22Rv1 (cell line): ENCODE data around the gene DSCAM.

Experiments
- CTCF ChIP-seq: fragments of 450-650 bp; IDR thresholded peaks from 2 replicates; pipeline ENCODE4 v1.5.1; 2017; ENCODE audit warnings: mild to moderate bottlenecking
- ZFX ChIP-seq: fragments of 450-650 bp; IDR thresholded peaks from 2 replicates; pipeline ENCODE4 v1.6.1; 2017; ENCODE audit warnings: antibody characterized with exemption, borderline replicate concordance

GRCh38 chr21:40244981-40245380 is 602.0 kb downstream of the DSCAM start:
- TF ChIP-seq CTCF (no peak), ZFX (no peak)
